ENCODE measurements around the gene OGFR.

OGFR gene

GRCh38 chr20:62861726-62862336 is 57.2 kb downstream of the OGFR start, which contains the start of gene TCFL5 (continued):
- TF ChIP-seq ZNF514 (tag by site-specific recombination; IDR thresholded peaks at IDR 0.05) (no peak), ZNF548 (tag by site-specific recombination; IDR thresholded peaks at IDR 0.05) (no peak), ZNF221 (tag by site-specific recombination; IDR thresholded peaks at IDR 0.05; ENCODE audit: borderline replicate concordance) (no peak), YY2 (tag by site-specific recombination; IDR thresholded peaks at IDR 0.05) (no peak), ZNF677 (tag by site-specific recombination; IDR thresholded peaks at IDR 0.05) (no peak), ZBTB26 (tag by site-specific recombination; optimal IDR thresholded peaks at IDR 0.05) (peak; percentile 70), ZNF530 (tag by site-specific recombination; IDR thresholded peaks at IDR 0.05; ENCODE audit: low read depth) (no peak), ZNF266 (tag by site-specific recombination; IDR thresholded peaks at IDR 0.05; ENCODE audit: low read depth) (no peak), ZFP3 (tag by site-specific recombination; IDR thresholded peaks at IDR 0.05; ENCODE audit: low read depth) (no peak), ZBTB20 (tag by site-specific recombination; IDR thresholded peaks at IDR 0.05) (peak; percentile 81), GLIS2 (tag by site-specific recombination; IDR thresholded peaks at IDR 0.05) (peak; percentile 25; the same call in 1 of the 2 replicates), EGR2 (tag by site-specific recombination; IDR thresholded peaks at IDR 0.05; ENCODE audit: low read depth) (0 out of 2 replicates have a peak, but pooled peaks have one; percentile 32), ZNF274 (IDR thresholded peaks at IDR 0.05; ENCODE audit: low read length) (no peak), ZNF274 (tag by site-specific recombination; IDR thresholded peaks at IDR 0.05; ENCODE audit: borderline replicate concordance) (no peak), SP7 (tag by site-specific recombination; IDR thresholded peaks at IDR 0.05) (peak; percentile 66; the same call in 1 of the 2 replicates), ZBTB21 (tag by site-specific recombination; IDR thresholded peaks at IDR 0.05) (no peak), HOXD13 (CRISPR knock-in tag; IDR thresholded peaks at IDR 0.05; ENCODE audit: borderline replicate concordance) (no peak), CTCF (tag by site-specific recombination; IDR thresholded peaks at IDR 0.05) (no peak), MYNN (tag by site-specific recombination; IDR thresholded peaks at IDR 0.05; ENCODE audit: borderline replicate concordance) (no peak), ZNF585B (tag by site-specific recombination; IDR thresholded peaks at IDR 0.05) (no peak), GLIS1 (tag by site-specific recombination; IDR thresholded peaks at IDR 0.05) (peak; percentile 87), ZNF76 (tag by site-specific recombination; IDR thresholded peaks at IDR 0.05; ENCODE audit: borderline replicate concordance, low read depth) (peak; percentile 27; the same call in 1 of the 2 replicates), ZBTB7A (tag by site-specific recombination; IDR thresholded peaks at IDR 0.05; ENCODE audit: low read depth) (no peak), KLF8 (tag by site-specific recombination; IDR thresholded peaks at IDR 0.05) (peak; percentile 90), ZFP41 (tag by site-specific recombination; IDR thresholded peaks at IDR 0.05; ENCODE audit: borderline replicate concordance) (no peak), ZNF580 (tag by site-specific recombination; IDR thresholded peaks at IDR 0.05) (peak; percentile 67; the same call in 1 of the 2 replicates), ZNF600 (tag by site-specific recombination; IDR thresholded peaks at IDR 0.05) (peak; percentile 80), KLF1 (tag by site-specific recombination; IDR thresholded peaks at IDR 0.05) (peak; percentile 87), ZNF610 (tag by site-specific recombination; IDR thresholded peaks at IDR 0.05; ENCODE audit: borderline replicate concordance) (peak; percentile 48; the same call in 1 of the 2 replicates)
- TF ChIP-seq, protein P1, sequence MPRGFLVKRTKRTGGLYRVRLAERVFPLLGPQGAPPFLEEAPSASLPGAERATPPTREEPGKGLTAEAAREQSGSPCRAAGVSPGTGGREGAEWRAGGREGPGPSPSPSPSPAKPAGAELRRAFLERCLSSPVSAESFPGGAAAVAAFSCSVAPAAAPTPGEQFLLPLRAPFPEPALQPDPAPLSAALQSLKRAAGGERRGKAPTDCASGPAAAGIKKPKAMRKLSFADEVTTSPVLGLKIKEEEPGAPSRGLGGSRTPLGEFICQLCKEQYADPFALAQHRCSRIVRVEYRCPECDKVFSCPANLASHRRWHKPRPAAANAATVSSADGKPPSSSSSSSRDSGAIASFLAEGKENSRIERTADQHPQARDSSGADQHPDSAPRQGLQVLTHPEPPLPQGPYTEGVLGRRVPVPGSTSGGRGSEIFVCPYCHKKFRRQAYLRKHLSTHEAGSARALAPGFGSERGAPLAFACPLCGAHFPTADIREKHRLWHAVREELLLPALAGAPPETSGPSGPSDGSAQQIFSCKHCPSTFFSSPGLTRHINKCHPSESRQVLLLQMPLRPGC (tag by site-specific recombination; IDR thresholded peaks at IDR 0.05) = peak; percentile 61; the same call in 1 of the 2 replicates
- TF ChIP-seq, protein P2, sequence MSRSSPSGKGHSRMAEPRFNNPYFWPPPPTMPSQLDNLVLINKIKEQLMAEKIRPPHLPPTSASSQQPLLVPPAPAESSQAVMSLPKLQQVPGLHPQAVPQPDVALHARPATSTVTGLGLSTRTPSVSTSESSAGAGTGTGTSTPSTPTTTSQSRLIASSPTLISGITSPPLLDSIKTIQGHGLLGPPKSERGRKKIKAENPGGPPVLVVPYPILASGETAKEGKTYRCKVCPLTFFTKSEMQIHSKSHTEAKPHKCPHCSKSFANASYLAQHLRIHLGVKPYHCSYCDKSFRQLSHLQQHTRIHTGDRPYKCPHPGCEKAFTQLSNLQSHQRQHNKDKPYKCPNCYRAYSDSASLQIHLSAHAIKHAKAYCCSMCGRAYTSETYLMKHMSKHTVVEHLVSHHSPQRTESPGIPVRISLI (tag by site-specific recombination; IDR thresholded peaks at IDR 0.05) = no peak
- TF ChIP-seq, protein P3, sequence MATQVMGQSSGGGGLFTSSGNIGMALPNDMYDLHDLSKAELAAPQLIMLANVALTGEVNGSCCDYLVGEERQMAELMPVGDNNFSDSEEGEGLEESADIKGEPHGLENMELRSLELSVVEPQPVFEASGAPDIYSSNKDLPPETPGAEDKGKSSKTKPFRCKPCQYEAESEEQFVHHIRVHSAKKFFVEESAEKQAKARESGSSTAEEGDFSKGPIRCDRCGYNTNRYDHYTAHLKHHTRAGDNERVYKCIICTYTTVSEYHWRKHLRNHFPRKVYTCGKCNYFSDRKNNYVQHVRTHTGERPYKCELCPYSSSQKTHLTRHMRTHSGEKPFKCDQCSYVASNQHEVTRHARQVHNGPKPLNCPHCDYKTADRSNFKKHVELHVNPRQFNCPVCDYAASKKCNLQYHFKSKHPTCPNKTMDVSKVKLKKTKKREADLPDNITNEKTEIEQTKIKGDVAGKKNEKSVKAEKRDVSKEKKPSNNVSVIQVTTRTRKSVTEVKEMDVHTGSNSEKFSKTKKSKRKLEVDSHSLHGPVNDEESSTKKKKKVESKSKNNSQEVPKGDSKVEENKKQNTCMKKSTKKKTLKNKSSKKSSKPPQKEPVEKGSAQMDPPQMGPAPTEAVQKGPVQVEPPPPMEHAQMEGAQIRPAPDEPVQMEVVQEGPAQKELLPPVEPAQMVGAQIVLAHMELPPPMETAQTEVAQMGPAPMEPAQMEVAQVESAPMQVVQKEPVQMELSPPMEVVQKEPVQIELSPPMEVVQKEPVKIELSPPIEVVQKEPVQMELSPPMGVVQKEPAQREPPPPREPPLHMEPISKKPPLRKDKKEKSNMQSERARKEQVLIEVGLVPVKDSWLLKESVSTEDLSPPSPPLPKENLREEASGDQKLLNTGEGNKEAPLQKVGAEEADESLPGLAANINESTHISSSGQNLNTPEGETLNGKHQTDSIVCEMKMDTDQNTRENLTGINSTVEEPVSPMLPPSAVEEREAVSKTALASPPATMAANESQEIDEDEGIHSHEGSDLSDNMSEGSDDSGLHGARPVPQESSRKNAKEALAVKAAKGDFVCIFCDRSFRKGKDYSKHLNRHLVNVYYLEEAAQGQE (tag by site-specific recombination; IDR thresholded peaks at IDR 0.05) = no peak
